Activated T-cell treated with anti-CD3 and anti-CD28 coated beads, Interleukin-2, amount 50 U/mL, for 72 hours (primary cell): ENCODE measurements around the gene LUC7L. TPM values are rescaled to one million over a fixed set of nuclear protein-coding genes. Genes with fewer than 3 reads are reported as not detected.
"Not testable (repeated sequence)": the region's sequence is repeated elsewhere in the genome, so short reads cannot be mapped to it uniquely, and the experiment has no call there.

ENCODE experiments used
- ATAC-seq, 2 donors: fragments of 150-1000 bp; cut with Tn5 transposase; replicated peaks in 1 of 2; 2 replicates each; pipeline ENCODE4 v1.10.0; 2021; ENCODE audit warnings: moderate library complexity in 2 of 2, mild to moderate bottlenecking in 1 of 2
- DNase-seq, 2 donors: peaks; one replicate each; pipeline ENCODE4 v3.0.0; 2021 to 2022; ENCODE audit warnings: mixed read lengths in 1 of 2
- H3K27ac Mint-ChIP-seq: one replicate; pipeline ENCODE4 v1.8.0; 2022; ENCODE audit warnings: mild to moderate bottlenecking, moderate library complexity, mixed read lengths
- H3K27me3 Mint-ChIP-seq: one replicate; pipeline ENCODE4 v1.8.0; 2022; ENCODE audit warnings: low read depth, mixed read lengths
- H3K36me3 Mint-ChIP-seq, 2 donors: one replicate each; pipeline ENCODE4 v1.8.0; 2022; ENCODE audit warnings: mixed read lengths in 2 of 2, mild to moderate bottlenecking in 1 of 2; ENCODE audit not compliant: insufficient read depth in 2 of 2
- H3K4me1 Mint-ChIP-seq: one replicate; pipeline ENCODE4 v1.8.0; 2022; ENCODE audit warnings: low read depth, mixed read lengths
- H3K4me3 Mint-ChIP-seq, 2 donors: one replicate each; pipeline ENCODE4 v1.8.0; 2022; ENCODE audit warnings: mild to moderate bottlenecking in 2 of 2, mixed read lengths in 2 of 2, moderate library complexity in 2 of 2
- H3K9me3 Mint-ChIP-seq, 2 donors: one replicate each; pipeline ENCODE4 v1.8.0; 2022; ENCODE audit warnings: mixed read lengths in 2 of 2
- total RNA-seq, 2 donors: library from RNA; stranded (reverse); gene quantifications; one replicate each; pipeline ENCODE4 v1.2.3, GENCODE V29; 2022

The LUC7L gene
- total RNA-seq, 2 donors from 2014 or later, result 56.4 to 69.7 TPM

DNA sequence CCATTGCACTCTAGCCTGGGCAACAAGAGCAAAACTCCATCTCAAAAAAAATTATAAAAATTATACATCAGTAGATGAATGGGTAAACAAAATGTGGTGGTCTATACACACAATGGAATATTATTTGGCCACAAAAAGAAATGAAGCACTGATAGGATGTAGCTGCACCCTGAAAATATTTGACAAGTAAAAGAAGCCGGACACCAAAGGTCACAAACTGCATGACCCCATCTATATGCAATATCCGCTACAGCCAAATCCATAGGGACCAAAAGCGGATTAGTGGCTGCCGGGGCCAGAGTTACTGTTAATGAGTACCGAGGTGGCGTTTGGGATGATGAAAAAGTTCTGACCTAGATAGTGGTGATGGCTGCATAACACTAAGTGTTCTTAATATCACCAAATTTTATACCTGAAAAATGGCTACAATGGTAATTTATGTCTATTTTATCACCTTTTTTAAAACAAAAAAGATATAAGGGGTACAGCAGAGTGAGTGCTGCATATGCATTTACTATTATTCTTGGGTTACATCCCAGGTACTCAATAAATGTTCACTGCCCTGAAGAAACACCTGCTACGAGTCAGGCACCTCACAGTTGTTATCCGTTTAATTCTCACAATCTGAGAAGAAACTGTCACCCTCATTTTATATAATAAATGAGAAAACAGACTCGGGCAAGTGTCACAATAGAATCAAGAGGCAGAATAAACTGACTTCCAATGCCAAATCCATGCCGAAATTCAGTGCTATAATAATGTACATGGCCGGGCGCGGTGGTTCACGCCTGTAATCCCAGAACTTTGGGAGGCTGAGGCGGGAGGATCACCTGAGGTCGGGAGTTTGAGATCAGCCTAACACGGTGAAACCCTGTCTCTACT lies 49.8 kb downstream of the LUC7L start:
- Mint-ChIP-seq H3K36me3 (no peaks in the 10 kb centered on the region), H3K4me1 (no peaks in the 10 kb centered on the region), H3K27ac (no peak overlapping the region), H3K4me3 (peak overlapping the region; percentile 59 to 67), H3K9me3 (no peaks in the 10 kb centered on the region), H3K27me3 (peaks cover 36% of the 10 kb centered on the region)
- ATAC-seq, result no peak
- DNase-seq, result no peak

DNA sequence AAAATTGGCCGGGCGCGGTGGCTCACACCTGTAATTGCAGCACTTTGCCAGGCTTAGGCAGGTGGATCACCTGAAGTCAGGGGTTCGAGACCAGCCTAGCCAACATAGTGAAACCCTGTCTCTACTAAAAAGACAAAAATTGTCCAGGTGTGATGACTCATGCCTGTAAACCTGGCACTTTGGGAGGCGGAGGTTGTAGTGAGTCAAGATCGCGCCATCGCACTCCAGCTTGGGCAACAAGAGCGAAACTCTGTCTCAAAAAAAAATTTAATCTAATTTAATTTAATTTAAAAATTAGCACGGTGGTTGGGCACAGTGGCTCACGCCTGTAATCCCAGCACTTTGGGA lies 50.6 kb downstream of the LUC7L start:
- Mint-ChIP-seq H3K27ac (no peak overlapping the region), H3K36me3 (no peaks in the 10 kb centered on the region), H3K27me3 (peaks cover 44% of the 10 kb centered on the region), H3K4me1 (no peaks in the 10 kb centered on the region), H3K4me3 (no peak overlapping the region), H3K9me3 (no peaks in the 10 kb centered on the region)
- DNase-seq (no peak), ATAC-seq (no peak)

DNA sequence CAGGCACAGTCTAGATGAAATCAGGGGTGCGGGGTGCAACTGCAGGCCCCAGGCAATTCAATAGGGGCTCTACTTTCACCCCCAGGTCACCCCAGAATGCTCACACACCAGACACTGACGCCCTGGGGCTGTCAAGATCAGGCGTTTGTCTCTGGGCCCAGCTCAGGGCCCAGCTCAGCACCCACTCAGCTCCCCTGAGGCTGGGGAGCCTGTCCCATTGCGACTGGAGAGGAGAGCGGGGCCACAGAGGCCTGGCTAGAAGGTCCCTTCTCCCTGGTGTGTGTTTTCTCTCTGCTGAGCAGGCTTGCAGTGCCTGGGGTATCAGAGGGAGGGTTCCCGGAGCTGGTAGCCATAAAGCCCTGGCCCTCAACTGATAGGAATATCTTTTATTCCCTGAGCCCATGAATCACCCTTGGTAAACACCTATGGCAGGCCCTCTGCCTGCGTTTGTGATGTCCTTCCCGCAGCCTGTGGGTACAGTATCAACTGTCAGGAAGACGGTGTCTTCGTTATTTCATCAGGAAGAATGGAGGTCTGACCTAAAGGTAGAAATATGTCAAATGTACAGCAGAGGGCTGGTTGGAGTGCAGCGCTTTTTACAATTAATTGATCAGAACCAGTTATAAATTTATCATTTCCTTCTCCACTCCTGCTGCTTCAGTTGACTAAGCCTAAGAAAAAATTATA lies 51.1 kb downstream of the LUC7L start:
- Mint-ChIP-seq H3K36me3 (no peaks in the 10 kb centered on the region), H3K9me3 (no peaks in the 10 kb centered on the region), H3K4me1 (no peaks in the 10 kb centered on the region), H3K4me3 (peak overlapping the region; percentile 32 to 52), H3K27ac (no peak overlapping the region), H3K27me3 (peaks cover 49% of the 10 kb centered on the region)
- DNase-seq (no peak), ATAC-seq (no peak)

DNA sequence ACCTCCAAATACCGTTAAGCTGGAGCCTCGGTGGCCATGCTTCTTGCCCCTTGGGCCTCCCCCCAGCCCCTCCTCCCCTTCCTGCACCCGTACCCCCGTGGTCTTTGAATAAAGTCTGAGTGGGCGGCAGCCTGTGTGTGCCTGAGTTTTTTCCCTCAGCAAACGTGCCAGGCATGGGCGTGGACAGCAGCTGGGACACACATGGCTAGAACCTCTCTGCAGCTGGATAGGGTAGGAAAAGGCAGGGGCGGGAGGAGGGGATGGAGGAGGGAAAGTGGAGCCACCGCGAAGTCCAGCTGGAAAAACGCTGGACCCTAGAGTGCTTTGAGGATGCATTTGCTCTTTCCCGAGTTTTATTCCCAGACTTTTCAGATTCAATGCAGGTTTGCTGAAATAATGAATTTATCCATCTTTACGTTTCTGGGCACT lies 51.8 kb downstream of the LUC7L start:
- ATAC-seq (no peak), DNase-seq (no peak)
- no peak overlapping the region for H3K27ac Mint-ChIP-seq

DNA sequence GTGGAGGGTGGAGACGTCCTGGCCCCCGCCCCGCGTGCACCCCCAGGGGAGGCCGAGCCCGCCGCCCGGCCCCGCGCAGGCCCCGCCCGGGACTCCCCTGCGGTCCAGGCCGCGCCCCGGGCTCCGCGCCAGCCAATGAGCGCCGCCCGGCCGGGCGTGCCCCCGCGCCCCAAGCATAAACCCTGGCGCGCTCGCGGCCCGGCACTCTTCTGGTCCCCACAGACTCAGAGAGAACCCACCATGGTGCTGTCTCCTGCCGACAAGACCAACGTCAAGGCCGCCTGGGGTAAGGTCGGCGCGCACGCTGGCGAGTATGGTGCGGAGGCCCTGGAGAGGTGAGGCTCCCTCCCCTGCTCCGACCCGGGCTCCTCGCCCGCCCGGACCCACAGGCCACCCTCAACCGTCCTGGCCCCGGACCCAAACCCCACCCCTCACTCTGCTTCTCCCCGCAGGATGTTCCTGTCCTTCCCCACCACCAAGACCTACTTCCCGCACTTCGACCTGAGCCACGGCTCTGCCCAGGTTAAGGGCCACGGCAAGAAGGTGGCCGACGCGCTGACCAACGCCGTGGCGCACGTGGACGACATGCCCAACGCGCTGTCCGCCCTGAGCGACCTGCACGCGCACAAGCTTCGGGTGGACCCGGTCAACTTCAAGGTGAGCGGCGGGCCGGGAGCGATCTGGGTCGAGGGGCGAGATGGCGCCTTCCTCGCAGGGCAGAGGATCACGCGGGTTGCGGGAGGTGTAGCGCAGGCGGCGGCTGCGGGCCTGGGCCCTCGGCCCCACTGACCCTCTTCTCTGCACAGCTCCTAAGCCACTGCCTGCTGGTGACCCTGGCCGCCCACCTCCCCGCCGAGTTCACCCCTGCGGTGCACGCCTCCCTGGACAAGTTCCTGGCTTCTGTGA lies 52.5 kb downstream of the LUC7L start, which contains the start of gene HBA1:
TSS of gene HBA1 (plus strand) at position 204 of the 906 bp plus-strand sequence. CDS start at position 241, 37 bp downstream.
- ATAC-seq, result peak; percentile 56 to 58
- DNase-seq, H3K36me3 Mint-ChIP-seq, H3K4me1 Mint-ChIP-seq, H3K27ac Mint-ChIP-seq, H3K9me3 Mint-ChIP-seq: not testable (repeated sequence)
- Mint-ChIP-seq H3K27me3 (peaks cover 53% of the 10 kb centered on the region), H3K4me3 (peak within 1 kb of the TSS in 1 of 2 donors; percentile 54)

More for the DNA sequence above, 51.8 kb downstream of the LUC7L start:
- Mint-ChIP-seq H3K4me3 (peak overlapping the region; percentile 32 to 52), H3K36me3 (no peaks in the 10 kb centered on the region), H3K9me3 (no peaks in the 10 kb centered on the region), H3K4me1 (no peaks in the 10 kb centered on the region), H3K27me3 (peaks cover 50% of the 10 kb centered on the region)

DNA sequence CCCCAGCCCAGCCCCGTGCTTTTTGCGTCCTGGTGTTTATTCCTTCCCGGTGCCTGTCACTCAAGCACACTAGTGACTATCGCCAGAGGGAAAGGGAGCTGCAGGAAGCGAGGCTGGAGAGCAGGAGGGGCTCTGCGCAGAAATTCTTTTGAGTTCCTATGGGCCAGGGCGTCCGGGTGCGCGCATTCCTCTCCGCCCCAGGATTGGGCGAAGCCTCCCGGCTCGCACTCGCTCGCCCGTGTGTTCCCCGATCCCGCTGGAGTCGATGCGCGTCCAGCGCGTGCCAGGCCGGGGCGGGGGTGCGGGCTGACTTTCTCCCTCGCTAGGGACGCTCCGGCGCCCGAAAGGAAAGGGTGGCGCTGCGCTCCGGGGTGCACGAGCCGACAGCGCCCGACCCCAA lies 53.2 kb downstream of the LUC7L start:
- not testable (repeated sequence) for H3K9me3 Mint-ChIP-seq, H3K27ac Mint-ChIP-seq, H3K4me1 Mint-ChIP-seq, DNase-seq, H3K36me3 Mint-ChIP-seq
- ATAC-seq, result peak in 1 of 2 donors; percentile 1
- Mint-ChIP-seq H3K4me3 (peak overlapping the region in 1 of 2 donors; percentile 54), H3K27me3 (peaks cover 58% of the 10 kb centered on the region)

DNA sequence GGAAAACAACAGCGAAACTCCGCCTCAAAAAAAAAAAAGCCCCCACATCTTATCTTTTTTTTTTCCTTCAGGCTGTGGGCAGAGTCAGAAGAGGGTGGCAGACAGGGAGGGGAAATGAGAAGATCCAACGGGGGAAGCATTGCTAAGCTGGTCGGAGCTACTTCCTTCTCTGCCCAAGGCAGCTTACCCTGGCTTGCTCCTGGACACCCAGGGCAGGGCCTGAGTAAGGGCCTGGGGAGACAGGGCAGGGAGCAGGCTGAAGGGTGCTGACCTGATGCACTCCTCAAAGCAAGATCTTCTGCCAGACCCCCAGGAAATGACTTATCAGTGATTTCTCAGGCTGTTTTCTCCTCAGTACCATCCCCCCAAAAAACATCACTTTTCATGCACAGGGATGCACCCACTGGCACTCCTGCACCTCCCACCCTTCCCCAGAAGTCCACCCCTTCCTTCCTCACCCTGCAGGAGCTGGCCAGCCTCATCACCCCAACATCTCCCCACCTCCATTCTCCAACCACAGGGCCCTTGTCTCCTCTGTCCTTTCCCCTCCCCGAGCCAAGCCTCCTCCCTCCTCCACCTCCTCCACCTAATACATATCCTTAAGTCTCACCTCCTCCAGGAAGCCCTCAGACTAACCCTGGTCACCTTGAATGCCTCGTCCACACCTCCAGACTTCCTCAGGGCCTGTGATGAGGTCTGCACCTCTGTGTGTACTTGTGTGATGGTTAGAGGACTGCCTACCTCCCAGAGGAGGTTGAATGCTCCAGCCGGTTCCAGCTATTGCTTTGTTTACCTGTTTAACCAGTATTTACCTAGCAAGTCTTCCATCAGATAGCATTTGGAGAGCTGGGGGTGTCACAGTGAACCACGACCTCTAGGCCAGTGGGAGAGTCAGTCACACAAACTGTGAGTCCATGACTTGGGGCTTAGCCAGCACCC lies 54.0 kb downstream of the LUC7L start:
- H3K9me3 Mint-ChIP-seq, result no peaks in the 10 kb centered on the region
- ATAC-seq (no peak), DNase-seq (no peak)
- peaks cover 66% of the 10 kb centered on the region for H3K27me3 Mint-ChIP-seq
- H3K36me3 Mint-ChIP-seq, result no peaks in the 10 kb centered on the region
- peak overlapping the region in 1 of 2 donors; percentile 12 for H3K4me3 Mint-ChIP-seq
- H3K4me1 Mint-ChIP-seq, result peaks cover 6% of the 10 kb centered on the region
- H3K27ac Mint-ChIP-seq, result no peak overlapping the region

DNA sequence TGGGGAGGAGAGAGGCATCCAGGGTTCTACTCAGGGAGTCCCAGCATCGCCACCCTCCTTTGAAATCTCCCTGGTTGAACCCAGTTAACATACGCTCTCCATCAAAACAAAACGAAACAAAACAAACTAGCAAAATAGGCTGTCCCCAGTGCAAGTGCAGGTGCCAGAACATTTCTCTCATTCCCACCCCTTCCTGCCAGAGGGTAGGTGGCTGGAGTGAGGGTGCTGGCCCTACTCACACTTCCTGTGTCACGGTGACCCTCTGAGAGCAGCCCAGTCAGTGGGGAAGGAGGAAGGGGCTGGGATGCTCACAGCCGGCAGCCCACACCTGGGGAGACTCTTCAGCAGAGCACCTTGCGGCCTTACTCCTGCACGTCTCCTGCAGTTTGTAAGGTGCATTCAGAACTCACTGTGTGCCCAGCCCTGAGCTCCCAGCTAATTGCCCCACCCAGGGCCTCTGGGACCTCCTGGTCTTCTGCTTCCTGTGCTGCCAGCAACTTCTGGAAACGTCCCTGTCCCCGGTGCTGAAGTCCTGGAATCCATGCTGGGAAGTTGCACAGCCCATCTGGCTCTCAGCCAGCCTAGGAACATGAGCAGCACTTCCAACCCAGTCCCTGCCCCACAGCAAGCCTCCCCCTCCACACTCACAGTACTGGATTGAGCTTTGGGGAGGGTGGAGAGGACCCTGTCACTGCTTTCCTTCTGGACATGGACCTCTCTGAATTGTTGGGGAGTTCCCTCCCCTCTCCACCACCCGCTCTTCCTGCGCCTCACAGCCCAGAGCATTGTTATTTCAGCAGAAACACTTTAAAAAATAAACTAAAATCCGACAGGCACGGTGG lies 55.1 kb downstream of the LUC7L start:
- H3K9me3 Mint-ChIP-seq, H3K27ac Mint-ChIP-seq, DNase-seq, H3K4me1 Mint-ChIP-seq, H3K36me3 Mint-ChIP-seq, ATAC-seq: not testable (repeated sequence)
- Mint-ChIP-seq H3K27me3 (peaks cover 73% of the 10 kb centered on the region), H3K4me3 (peak overlapping the region in 1 of 2 donors; percentile 8)

DNA sequence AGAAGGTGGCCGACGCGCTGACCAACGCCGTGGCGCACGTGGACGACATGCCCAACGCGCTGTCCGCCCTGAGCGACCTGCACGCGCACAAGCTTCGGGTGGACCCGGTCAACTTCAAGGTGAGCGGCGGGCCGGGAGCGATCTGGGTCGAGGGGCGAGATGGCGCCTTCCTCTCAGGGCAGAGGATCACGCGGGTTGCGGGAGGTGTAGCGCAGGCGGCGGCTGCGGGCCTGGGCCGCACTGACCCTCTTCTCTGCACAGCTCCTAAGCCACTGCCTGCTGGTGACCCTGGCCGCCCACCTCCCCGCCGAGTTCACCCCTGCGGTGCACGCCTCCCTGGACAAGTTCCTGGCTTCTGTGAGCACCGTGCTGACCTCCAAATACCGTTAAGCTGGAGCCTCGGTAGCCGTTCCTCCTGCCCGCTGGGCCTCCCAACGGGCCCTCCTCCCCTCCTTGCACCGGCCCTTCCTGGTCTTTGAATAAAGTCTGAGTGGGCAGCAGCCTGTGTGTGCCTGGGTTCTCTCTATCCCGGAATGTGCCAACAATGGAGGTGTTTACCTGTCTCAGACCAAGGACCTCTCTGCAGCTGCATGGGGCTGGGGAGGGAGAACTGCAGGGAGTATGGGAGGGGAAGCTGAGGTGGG lies 55.9 kb downstream of the LUC7L start:
- Mint-ChIP-seq H3K27me3 (peaks cover 74% of the 10 kb centered on the region), H3K4me3 (peak overlapping the region; percentile 38 to 73)
- not testable (repeated sequence) for H3K27ac Mint-ChIP-seq, H3K4me1 Mint-ChIP-seq, ATAC-seq, DNase-seq, H3K36me3 Mint-ChIP-seq, H3K9me3 Mint-ChIP-seq

DNA sequence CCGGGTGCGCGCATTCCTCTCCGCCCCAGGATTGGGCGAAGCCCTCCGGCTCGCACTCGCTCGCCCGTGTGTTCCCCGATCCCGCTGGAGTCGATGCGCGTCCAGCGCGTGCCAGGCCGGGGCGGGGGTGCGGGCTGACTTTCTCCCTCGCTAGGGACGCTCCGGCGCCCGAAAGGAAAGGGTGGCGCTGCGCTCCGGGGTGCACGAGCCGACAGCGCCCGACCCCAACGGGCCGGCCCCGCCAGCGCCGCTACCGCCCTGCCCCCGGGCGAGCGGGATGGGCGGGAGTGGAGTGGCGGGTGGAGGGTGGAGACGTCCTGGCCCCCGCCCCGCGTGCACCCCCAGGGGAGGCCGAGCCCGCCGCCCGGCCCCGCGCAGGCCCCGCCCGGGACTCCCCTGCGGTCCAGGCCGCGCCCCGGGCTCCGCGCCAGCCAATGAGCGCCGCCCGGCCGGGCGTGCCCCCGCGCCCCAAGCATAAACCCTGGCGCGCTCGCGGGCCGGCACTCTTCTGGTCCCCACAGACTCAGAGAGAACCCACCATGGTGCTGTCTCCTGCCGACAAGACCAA lies 56.8 kb downstream of the LUC7L start, which contains the start of gene HBA2:
TSS of gene HBA2 (plus strand) at position 503 of the 568 bp plus-strand sequence. CDS start at position 540, 37 bp downstream.
- H3K27ac Mint-ChIP-seq, H3K9me3 Mint-ChIP-seq, H3K4me1 Mint-ChIP-seq, H3K36me3 Mint-ChIP-seq, DNase-seq: not testable (repeated sequence)
- Mint-ChIP-seq H3K4me3 (peak within 1 kb of the TSS; percentile 38 to 73), H3K27me3 (peaks cover 74% of the 10 kb centered on the region)
- peak; percentile 49 to 59 for ATAC-seq

DNA sequence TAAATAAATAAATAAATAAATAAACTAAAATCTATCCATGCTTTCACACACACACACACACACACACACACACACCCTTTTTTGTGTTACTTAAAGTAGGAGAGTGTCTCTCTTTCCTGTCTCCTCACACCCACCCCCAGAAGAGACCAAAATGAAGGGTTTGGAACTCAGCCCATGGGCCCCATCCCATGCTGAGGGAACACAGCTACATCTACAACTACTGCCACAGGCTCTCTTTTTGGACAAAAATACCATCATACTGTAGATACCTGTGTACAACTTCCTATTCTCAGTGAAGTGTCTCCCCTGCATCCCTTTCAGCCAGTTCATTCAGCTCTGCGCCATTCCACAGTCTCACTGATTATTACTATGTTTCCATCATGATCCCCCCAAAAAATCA lies 58.5 kb downstream of the LUC7L start:
- Mint-ChIP-seq H3K9me3 (no peaks in the 10 kb centered on the region), H3K36me3 (no peaks in the 10 kb centered on the region), H3K4me1 (peaks cover 10% of the 10 kb centered on the region), H3K27me3 (peaks cover 81% of the 10 kb centered on the region), H3K4me3 (no peak overlapping the region), H3K27ac (no peak overlapping the region)
- ATAC-seq, result no peak
- DNase-seq, result no peak
